Measurements from ENCODE around the gene HOXB9. TPM values are rescaled to one million over a fixed set of nuclear protein-coding genes. Genes with fewer than 3 reads are reported as not detected.
A peak's percentile ranks its signal among the peaks of the same experiment; 100 is the strongest.

HOXB9 gene
- total and polyA plus RNA-seq, 8 donors, result 11.3 TPM; not detected in 7

DNA sequence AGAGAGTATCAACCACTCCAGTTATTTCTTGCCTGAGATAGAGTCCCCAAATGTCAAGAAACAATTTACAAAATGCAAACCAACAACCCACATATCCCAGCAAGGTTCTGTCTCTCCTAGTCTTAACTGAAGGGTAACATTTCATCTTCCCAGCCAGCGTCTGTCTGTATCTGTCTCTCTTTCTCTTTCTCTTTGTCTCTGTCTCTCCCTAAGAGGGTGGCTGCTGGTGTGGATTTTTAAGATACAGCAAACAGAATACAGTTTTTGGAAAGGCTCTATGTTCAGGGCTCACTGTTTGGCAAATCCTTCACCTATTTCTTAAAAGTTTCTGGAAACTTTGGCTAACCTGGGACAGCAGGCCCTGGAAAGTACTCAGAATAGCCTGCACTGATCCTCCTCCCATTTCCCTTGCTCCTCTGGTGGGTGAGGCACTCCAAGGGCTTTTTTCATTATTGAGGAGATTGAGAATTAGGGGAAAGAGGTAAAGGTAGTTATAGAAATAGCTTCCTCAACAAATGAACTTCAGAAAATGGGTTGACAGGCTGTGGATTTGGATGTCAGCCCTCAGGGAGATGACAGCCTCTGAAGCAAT, 54.2 kb downstream of the HOXB9 start:
- Histone ChIP-seq H3K9me3 (no peaks in the 10 kb centered on the region), H3K36me3 (no peaks in the 10 kb centered on the region), H3K4me3 (peak overlapping the region; percentile 27 to 57 (median 38)), H3K27ac (peak overlapping the region; percentile 32 to 95 (median 93)), H3K4me1 (peaks cover 23 to 88% (median 58%) of the 10 kb centered on the region in 4 donors), H3K27me3 (peaks cover 0 to 100% (median 63%) of the 10 kb centered on the region in 3 donors)
- WGBS, 5 donors, result 33 to 67% (median 45%) methylated on average over 1 of the region's 1 CpG
- TF ChIP-seq POLR2AphosphoS5 (IDR thresholded peaks at IDR 0.05) (no peak), POLR2A (IDR thresholded peaks at IDR 0.05) (no peak), EP300 (IDR thresholded peaks at IDR 0.05) (no peak), CTCF (IDR thresholded peaks at IDR 0.05) (no peak)
- intact Hi-C loops (cut with DNase I; ENCODE audit: low total_unique reads), result no loop called here
- no peak for DNase-seq

Small RNA genes within 50 kb of the gene (small RNA-seq; reads per million reads assigned to genes)
- gene MIR196A1, result 0 reads per million in 4 donors

Other genes with a start within 250 kb of the HOXB9 start
- 1 to 10 TPM in 3 of 5 donors, not detected in 2; 2.4 to 4.1 (median 3.2) TPM for gene SKAP1, start 196.1 kb downstream of the HOXB9 start, total RNA-seq
- gene SKAP1, start 196.1 kb downstream of the HOXB9 start, polyA plus RNA-seq, result 1 to 10 TPM; 2.7 to 4.4 (median 3.2) TPM
- gene HOXB1, start 95.3 kb downstream of the HOXB9 start, total RNA-seq, result not detected
- under 1 TPM in 1 of 3 donors, not detected in 2; 0.28 TPM for gene HOXB1, start 95.3 kb downstream of the HOXB9 start, polyA plus RNA-seq
- 10 to 100 TPM in 3 of 5 donors, 1 to 10 TPM in 2; 6.7 to 83.0 (median 10.5) TPM for gene HOXB2, start 81.2 kb downstream of the HOXB9 start, total RNA-seq
- 10 to 100 TPM; 11.3 to 22.2 (median 13.4) TPM for gene HOXB2, start 81.2 kb downstream of the HOXB9 start, polyA plus RNA-seq
- 1 to 10 TPM in 1 of 5 donors, under 1 TPM in 2, not detected in 2; 0.45 to 5.1 (median 0.58) TPM for gene HOXB4, start 48.0 kb downstream of the HOXB9 start, total RNA-seq
- gene HOXB4, start 48.0 kb downstream of the HOXB9 start, polyA plus RNA-seq, result 1 to 10 TPM; 1.7 to 4.6 (median 2.6) TPM
- gene HOXB3, start 36.1 kb downstream of the HOXB9 start, total RNA-seq, result 10 to 100 TPM in 4 of 5 donors, 1 to 10 TPM in 1; 6.1 to 77.6 (median 17.0) TPM
- 1 to 10 TPM; 2.8 to 9.5 (median 3.8) TPM for gene HOXB3, start 36.1 kb downstream of the HOXB9 start, polyA plus RNA-seq
- gene HOXB5, start 32.6 kb downstream of the HOXB9 start, total RNA-seq, result 10 to 100 TPM in 2 of 5 donors, under 1 TPM in 2, not detected in 1; 0.43 to 50.4 (median 6.2) TPM
- 1 to 10 TPM; 2.2 to 2.7 (median 2.4) TPM for gene HOXB5, start 32.6 kb downstream of the HOXB9 start, polyA plus RNA-seq
- gene HOXB6, start 21.4 kb downstream of the HOXB9 start, total RNA-seq, result 100 to 1,000 TPM in 1 of 5 donors, 10 to 100 TPM in 3, 1 to 10 TPM in 1; 4.2 to 150 (median 11.9) TPM
- gene HOXB6, start 21.4 kb downstream of the HOXB9 start, polyA plus RNA-seq, result 10 to 100 TPM in 1 of 3 donors, 1 to 10 TPM in 2; 5.7 to 10.2 (median 7.8) TPM
- gene HOXB7, start 15.3 kb downstream of the HOXB9 start, total RNA-seq, result 10 to 100 TPM in 1 of 5 donors, 1 to 10 TPM in 4; 1.8 to 16.5 (median 2.3) TPM
- 1 to 10 TPM; 1.0 to 8.2 (median 2.8) TPM for gene HOXB7, start 15.3 kb downstream of the HOXB9 start, polyA plus RNA-seq
- 10 to 100 TPM in 1 of 5 donors, 1 to 10 TPM in 4; 1.2 to 13.0 (median 1.5) TPM for gene HOXB8, start 11.1 kb downstream of the HOXB9 start, total RNA-seq
- gene HOXB8, start 11.1 kb downstream of the HOXB9 start, polyA plus RNA-seq, result under 1 TPM in 2 of 3 donors, not detected in 1; 0.46 to 0.56 TPM
- gene PRAC1, start 96.2 kb upstream of the HOXB9 start, total RNA-seq, result not detected
- not detected for gene PRAC1, start 96.2 kb upstream of the HOXB9 start, polyA plus RNA-seq
- not detected for gene PRAC2, start 96.8 kb upstream of the HOXB9 start, total RNA-seq
- not detected for gene PRAC2, start 96.8 kb upstream of the HOXB9 start, polyA plus RNA-seq
- gene HOXB13, start 102.4 kb upstream of the HOXB9 start, total RNA-seq, result under 1 TPM in 1 of 5 donors, not detected in 4; 0.29 TPM
- under 1 TPM in 1 of 3 donors, not detected in 2; 0.15 TPM for gene HOXB13, start 102.4 kb upstream of the HOXB9 start, polyA plus RNA-seq
- gene TTLL6, start 190.9 kb upstream of the HOXB9 start, total RNA-seq, result 10 to 100 TPM in 1 of 5 donors, 1 to 10 TPM in 2, not detected in 2; 1.5 to 11.0 (median 1.8) TPM
- gene TTLL6, start 190.9 kb upstream of the HOXB9 start, polyA plus RNA-seq, result under 1 TPM in 1 of 3 donors, not detected in 2; 0.48 TPM
- gene CALCOCO2, start 204.7 kb upstream of the HOXB9 start, total RNA-seq, result 100 to 1,000 TPM in 1 of 5 donors, 10 to 100 TPM in 4; 55.4 to 109 (median 72.2) TPM
- gene CALCOCO2, start 204.7 kb upstream of the HOXB9 start, polyA plus RNA-seq, result 10 to 100 TPM; 43.0 to 67.8 (median 58.8) TPM